ENCODE measurements around the gene IL17D.
"Not testable (repeated sequence)": the region's sequence is repeated elsewhere in the genome, so short reads cannot be mapped to it uniquely, and the experiment has no call there.

IL17D gene

DNA sequence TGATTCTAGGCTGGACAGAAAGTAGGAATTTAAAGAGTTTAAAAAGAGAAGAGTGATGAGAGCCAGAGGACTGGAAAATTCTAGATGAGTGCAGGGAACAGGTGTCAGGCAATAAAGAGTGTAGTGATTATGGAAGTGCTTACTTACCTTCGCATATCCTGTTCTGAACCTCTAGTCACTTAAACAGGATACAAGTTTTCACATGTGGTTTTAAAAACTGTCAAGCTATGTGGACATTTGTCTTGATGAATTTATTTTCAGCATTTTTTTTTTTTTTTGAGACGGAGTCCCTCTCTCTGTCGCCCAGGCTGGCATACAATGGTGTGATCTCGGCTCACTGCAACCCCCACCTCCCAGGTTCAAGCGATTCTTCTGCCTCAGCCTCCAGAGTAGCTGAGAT lies 34.3 kb upstream of the IL17D start:
- TF ChIP-seq, protein P1, sequence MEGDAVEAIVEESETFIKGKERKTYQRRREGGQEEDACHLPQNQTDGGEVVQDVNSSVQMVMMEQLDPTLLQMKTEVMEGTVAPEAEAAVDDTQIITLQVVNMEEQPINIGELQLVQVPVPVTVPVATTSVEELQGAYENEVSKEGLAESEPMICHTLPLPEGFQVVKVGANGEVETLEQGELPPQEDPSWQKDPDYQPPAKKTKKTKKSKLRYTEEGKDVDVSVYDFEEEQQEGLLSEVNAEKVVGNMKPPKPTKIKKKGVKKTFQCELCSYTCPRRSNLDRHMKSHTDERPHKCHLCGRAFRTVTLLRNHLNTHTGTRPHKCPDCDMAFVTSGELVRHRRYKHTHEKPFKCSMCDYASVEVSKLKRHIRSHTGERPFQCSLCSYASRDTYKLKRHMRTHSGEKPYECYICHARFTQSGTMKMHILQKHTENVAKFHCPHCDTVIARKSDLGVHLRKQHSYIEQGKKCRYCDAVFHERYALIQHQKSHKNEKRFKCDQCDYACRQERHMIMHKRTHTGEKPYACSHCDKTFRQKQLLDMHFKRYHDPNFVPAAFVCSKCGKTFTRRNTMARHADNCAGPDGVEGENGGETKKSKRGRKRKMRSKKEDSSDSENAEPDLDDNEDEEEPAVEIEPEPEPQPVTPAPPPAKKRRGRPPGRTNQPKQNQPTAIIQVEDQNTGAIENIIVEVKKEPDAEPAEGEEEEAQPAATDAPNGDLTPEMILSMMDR (IDR thresholded peaks at IDR 0.05; ENCODE audit: low read depth, low read length, missing control alignments) = no peak
- no peak overlapping the region for H3K4me3 ChIP-seq (ENCODE audit: low read depth, low read length)
- DNase-seq (ENCODE audit: low read depth) = no peak

DNA sequence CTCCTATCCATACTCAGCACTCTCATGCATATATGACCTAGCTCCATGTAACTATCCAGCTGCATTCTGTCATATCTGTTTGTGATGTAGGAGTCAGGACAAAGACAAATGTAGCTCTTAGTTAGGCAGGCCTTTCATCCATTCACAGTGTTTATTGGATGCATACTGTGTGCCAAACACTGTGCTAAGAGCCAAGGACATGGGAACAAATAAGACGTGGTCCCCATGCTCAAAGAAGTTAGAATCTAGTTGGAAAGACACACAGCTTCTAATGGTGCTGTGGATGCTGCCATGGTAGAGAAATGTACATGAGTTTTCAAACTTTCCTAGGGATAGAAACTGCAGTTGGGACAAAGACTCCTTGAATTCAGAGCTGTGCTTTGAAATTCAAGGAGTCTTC lies 31.7 kb upstream of the IL17D start:
- DNase-seq (ENCODE audit: low read depth) = no peak
- H3K4me3 ChIP-seq (ENCODE audit: low read depth, low read length) = no peak overlapping the region
- TF ChIP-seq, protein P1 (IDR thresholded peaks at IDR 0.05; ENCODE audit: low read depth, low read length, missing control alignments) = no peak

DNA sequence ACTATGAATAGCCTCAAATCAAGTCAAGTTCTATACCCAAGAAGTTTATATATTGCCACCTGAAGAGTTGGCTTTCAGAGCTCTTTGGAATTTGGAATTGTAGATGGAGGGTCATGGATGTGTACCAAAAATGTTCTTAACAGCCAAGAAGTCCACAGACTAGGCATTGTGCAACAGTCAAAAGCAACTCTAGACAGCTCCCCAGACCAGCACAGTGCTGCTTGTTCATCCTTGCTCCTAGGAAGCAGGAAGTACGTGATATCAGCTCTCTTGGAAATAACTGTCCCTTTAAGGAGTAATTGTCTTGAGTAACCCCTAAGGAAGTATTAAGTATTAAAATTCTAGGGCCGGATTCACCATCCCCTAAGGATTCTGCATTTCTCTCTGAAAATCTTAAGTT lies 30.7 kb upstream of the IL17D start:
- TF ChIP-seq, protein P1 (IDR thresholded peaks at IDR 0.05; ENCODE audit: low read depth, low read length, missing control alignments) = no peak
- DNase-seq (ENCODE audit: low read depth) = no peak

DNA sequence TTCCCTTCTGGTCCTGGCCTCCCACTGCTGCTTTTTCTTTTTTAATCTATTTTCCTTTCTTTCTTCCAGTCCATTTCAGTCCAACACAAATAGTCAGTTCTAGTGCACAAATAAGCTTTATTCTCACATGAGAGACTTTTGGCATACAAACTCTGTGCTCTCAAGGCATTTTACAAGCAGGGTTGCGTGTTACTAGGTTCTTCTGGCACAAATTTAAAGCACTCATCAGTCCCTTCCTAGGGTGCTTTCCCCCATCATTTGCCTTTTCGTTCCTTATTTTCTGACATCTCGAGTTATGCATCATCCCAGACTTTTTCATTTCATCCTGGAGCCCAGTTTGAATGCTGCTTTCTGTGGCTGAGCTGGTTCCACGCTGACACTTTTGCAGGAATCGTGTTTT lies 29.8 kb upstream of the IL17D start:
- no peak overlapping the region for H3K4me3 ChIP-seq (ENCODE audit: low read depth, low read length)
- no peak for DNase-seq (ENCODE audit: low read depth)
- TF ChIP-seq, protein P1 (IDR thresholded peaks at IDR 0.05; ENCODE audit: low read depth, low read length, missing control alignments) = no peak

More for the DNA sequence above, 30.7 kb upstream of the IL17D start:
- no peak overlapping the region for H3K4me3 ChIP-seq (ENCODE audit: low read depth, low read length)

DNA sequence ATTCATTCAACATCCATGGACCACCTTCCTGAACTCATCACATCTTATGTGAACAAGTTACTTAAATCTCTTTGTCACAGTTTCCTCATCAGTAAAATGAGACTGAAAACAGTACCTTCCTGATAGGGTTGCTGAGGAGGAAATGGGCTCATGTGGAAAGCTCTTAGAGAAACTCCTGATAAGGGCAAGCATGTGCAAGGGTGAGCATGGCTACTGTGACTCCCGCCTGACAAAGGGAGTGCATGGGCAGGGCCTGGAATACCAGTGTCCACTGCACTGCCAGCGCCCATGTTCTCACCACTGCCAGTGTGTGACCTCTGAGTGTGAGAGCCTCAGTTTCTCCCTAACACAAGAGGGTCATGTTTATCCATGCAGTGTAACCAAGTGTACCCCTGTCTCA lies 27.3 kb upstream of the IL17D start:
- TF ChIP-seq, protein P1 (IDR thresholded peaks at IDR 0.05; ENCODE audit: low read depth, low read length, missing control alignments) = no peak
- H3K4me3 ChIP-seq (ENCODE audit: low read depth, low read length) = no peak overlapping the region
- no peak for DNase-seq (ENCODE audit: low read depth)

DNA sequence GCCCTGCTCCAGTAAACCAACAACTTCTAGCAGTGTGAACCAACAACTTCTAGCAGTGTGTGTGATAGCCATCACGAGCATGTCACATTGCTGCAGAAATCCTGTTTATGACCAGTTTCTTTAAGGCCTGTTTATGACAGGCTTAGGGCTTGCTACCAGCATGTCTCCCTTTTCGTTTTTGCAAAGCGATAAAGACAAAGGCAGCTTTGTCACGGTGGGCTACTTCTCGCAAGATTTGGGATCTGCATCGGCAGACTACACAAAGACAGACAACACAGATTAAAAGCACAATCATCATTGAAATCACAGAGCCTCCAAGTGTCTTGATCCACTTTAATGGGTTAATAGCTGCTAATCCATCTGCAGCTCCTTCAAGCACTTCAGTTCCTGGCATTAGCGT lies 24.9 kb upstream of the IL17D start:
- not testable (repeated sequence) for DNase-seq (ENCODE audit: low read depth); H3K4me3 ChIP-seq (ENCODE audit: low read depth, low read length)

DNA sequence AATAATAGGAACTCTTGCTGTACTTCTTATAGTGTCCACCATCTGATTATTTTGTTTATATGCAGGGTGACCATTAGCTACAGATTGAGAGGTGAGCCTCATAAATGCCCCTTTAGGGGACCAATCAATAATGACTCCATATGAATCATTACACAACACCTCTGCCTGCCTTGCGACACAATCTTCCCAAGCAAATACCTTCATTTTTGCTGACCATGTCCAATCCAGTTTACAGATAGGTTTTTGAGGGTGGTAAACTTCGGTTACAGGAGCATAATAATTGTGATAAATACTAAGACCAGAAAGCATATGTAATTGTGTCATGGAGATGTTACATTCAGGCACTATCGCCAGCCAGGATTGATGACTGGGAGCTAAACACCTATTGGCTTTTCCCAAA lies 23.6 kb upstream of the IL17D start:
- DNase-seq (ENCODE audit: low read depth) = no peak
- TF ChIP-seq, protein P1 (IDR thresholded peaks at IDR 0.05; ENCODE audit: low read depth, low read length, missing control alignments) = no peak
- H3K4me3 ChIP-seq (ENCODE audit: low read depth, low read length) = no peak overlapping the region
